ENCODE results near the gene SLIT1. TPM values are rescaled to one million over a fixed set of nuclear protein-coding genes. Genes with fewer than 3 reads are reported as not detected.

SLIT1 gene
- total and polyA plus RNA-seq, 7 donors, result 0.04 to 0.30 (median 0.08) TPM

DNA sequence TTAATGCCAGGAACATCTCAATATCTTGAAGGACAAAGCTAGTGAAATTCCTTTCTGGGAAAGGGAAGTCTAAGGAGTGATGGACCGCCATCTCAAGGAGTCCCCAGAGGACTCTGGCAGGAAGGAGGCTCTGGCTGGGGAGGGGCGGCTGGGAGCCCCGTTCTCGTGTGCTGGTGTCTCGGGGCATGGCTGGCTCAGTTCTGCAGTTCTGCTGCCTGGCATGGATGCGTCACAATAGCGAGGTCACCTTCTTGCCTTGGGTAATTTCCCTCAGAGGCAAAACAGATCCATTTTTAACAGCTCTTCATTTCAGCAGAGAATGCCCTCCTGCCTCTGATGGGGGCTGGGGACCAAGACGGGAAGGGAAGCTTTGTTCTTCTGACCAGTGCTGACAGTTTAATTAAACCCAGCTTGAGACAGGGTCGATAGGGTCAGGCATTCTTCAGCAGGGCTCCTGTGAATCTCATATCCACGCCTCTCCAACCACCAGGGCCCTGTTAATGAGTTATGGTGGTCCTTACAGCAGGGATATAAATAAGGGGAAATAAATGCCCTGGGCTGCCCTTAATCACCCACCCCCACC, 35.7 kb downstream of the SLIT1 start:
- Histone ChIP-seq H3K27me3 (ENCODE audit: insufficient read depth in 3 of 3, low read length in 2 of 3) (no peaks in the 10 kb centered on the region), H3K36me3 (ENCODE audit: insufficient read depth in 1 of 2, low read depth in 1 of 2) (no peaks in the 10 kb centered on the region), H3K4me3 (no peak overlapping the region), H3K9me3 (no peaks in the 10 kb centered on the region), H3K4me1 (no peaks in the 10 kb centered on the region), H3K27ac (no peak overlapping the region)
- intact Hi-C loops (cut with DNase I), result no loop called here
- DNase-seq (no peak), ATAC-seq (no peak)
- WGBS, 3 donors, result 39 to 48% (median 48%) methylated on average over 10 of the region's 10 CpGs
- TF ChIP-seq, protein P1, sequence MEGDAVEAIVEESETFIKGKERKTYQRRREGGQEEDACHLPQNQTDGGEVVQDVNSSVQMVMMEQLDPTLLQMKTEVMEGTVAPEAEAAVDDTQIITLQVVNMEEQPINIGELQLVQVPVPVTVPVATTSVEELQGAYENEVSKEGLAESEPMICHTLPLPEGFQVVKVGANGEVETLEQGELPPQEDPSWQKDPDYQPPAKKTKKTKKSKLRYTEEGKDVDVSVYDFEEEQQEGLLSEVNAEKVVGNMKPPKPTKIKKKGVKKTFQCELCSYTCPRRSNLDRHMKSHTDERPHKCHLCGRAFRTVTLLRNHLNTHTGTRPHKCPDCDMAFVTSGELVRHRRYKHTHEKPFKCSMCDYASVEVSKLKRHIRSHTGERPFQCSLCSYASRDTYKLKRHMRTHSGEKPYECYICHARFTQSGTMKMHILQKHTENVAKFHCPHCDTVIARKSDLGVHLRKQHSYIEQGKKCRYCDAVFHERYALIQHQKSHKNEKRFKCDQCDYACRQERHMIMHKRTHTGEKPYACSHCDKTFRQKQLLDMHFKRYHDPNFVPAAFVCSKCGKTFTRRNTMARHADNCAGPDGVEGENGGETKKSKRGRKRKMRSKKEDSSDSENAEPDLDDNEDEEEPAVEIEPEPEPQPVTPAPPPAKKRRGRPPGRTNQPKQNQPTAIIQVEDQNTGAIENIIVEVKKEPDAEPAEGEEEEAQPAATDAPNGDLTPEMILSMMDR (IDR thresholded peaks at IDR 0.05), result no peak

DNA sequence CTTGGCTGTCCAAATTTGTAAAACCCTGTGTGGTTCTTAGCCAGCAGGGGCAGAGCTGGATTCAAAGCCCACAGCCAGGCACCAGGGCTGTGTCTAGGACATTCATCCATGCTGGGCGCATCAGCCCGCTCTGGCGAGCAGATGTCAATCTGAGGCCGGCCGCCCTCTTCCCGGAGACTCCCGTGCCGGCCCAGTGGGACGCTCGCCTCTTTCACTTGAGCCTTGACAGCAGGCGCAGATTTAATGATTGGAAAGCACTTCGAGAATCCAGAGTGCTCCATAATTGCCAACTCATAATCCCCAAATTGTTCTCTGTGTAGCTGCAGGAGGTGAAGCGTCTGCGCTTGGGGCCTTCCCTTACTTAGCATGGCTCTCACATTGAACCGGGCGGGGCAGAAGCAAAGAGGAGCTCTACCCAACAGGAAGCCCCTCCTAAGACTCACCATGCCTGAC, 36.7 kb downstream of the SLIT1 start:
- WGBS, 3 donors, result 71 to 79% (median 73%) methylated on average over 16 of the region's 16 CpGs
- H3K36me3 ChIP-seq (ENCODE audit: insufficient read depth in 1 of 2, low read depth in 1 of 2), result no peaks in the 10 kb centered on the region
- DNase-seq, result no peak

DNA sequence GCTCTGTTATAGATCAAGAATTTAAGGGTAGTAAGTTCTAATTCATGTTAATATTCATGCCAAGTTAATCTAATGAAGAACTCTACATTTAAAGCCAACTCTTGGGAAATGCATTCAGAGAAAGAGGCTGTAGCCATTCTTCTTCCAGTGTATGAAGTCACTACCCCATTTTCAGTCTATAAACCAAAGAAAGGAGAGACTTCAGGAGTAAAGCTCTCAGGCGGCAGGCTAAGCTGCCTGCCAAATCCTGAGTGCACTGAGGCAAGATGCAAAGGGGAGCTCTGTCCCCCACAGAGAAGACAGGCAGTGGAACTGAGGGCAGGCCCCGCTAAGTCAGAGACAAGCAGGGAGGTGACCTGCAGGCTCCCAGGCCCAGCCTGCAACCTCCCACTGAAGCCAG, 41.5 kb downstream of the SLIT1 start:
- Histone ChIP-seq H3K4me1 (no peaks in the 10 kb centered on the region), H3K36me3 (ENCODE audit: insufficient read depth in 1 of 2, low read depth in 1 of 2) (no peaks in the 10 kb centered on the region), H3K4me3 (no peak overlapping the region), H3K9me3 (no peaks in the 10 kb centered on the region), H3K27ac (no peak overlapping the region), H3K27me3 (ENCODE audit: insufficient read depth in 3 of 3, low read length in 2 of 3) (no peaks in the 10 kb centered on the region)
- TF ChIP-seq, protein P1 (IDR thresholded peaks at IDR 0.05), result no peak
- DNase-seq, result no peak
- intact Hi-C loops (cut with DNase I), result no loop called here
- no peak for ATAC-seq
- WGBS, 3 donors, result 86 to 89% (median 87%) methylated on average over 2 of the region's 2 CpGs

More for the DNA sequence above, 36.7 kb downstream of the SLIT1 start:
- Histone ChIP-seq H3K27ac (no peak overlapping the region), H3K9me3 (no peaks in the 10 kb centered on the region), H3K4me3 (no peak overlapping the region), H3K4me1 (no peaks in the 10 kb centered on the region), H3K27me3 (ENCODE audit: insufficient read depth in 3 of 3, low read length in 2 of 3) (no peaks in the 10 kb centered on the region)
- TF ChIP-seq, protein P1 (IDR thresholded peaks at IDR 0.05), result no peak
- ATAC-seq, result no peak
- intact Hi-C loops (cut with DNase I), result no loop called here

DNA sequence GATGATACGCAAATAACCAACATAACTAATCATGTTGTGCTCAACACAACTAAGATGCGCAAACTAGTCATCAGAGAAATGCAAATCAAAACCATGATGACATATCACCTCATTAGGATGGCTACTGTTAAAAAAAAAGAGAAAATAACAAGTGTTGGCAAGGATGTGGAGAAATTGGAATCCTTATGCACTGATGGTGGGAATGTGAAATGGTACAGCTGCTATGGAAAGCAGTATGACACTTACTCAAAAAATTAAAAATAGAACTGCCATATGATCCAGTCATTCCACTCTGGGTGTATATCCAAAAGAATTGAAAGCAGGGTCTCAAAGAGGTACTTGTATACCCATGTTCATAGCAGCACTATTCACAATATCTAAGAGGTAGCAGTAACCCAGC, 42.9 kb downstream of the SLIT1 start:
- Histone ChIP-seq H3K4me1 (no peaks in the 10 kb centered on the region), H3K9me3 (no peaks in the 10 kb centered on the region), H3K36me3 (ENCODE audit: insufficient read depth in 1 of 2, low read depth in 1 of 2) (no peaks in the 10 kb centered on the region), H3K4me3 (no peak overlapping the region), H3K27me3 (ENCODE audit: insufficient read depth in 3 of 3, low read length in 2 of 3) (no peaks in the 10 kb centered on the region), H3K27ac (no peak overlapping the region)
- 95 to 100% (median 99%) methylated on average over 2 of the region's 2 CpGs for WGBS, 3 donors
- no peak for DNase-seq
- TF ChIP-seq, protein P1 (IDR thresholded peaks at IDR 0.05), result no peak
- intact Hi-C loops (cut with DNase I), result no loop called here
- no peak for ATAC-seq
